H1 (cell line): ENCODE measurements around the gene GPS1. TPM values are rescaled to one million over a fixed set of nuclear protein-coding genes. Genes with fewer than 3 reads are reported as not detected.

ENCODE experiments used
- CTCF ChIA-PET: fragments of 300-600 bp; sonication (Branson Sonifier 250); formaldehyde crosslinking; loops from one replicate; lab custom pipeline; 2021; ENCODE audit not compliant: partially characterized antibody; lab: Charles Lee
- POLR2A ChIA-PET: fragments of 300-600 bp; sonication (Branson Sonifier 250); formaldehyde crosslinking; loops from one replicate; lab custom pipeline; 2021; ENCODE audit warnings: inconsistent platforms; ENCODE audit not compliant: partially characterized antibody; lab: Charles Lee
- DNase-seq, 2 experiments: peaks; one replicate each; pipeline versions ENCODE4 v3.0.0 to v3.0.0-alpha.2; 2010 to 2022; ENCODE audit warnings: low spot score in 2 of 2, low read depth in 1 of 2, mixed read lengths in 1 of 2
- FAIRE-seq: peaks from 2 replicates; lab custom pipeline; 2011; peaks lifted over from hg19 to GRCh38; lab: Jason Lieb, UNC
- H2AFZ ChIP-seq: 2 replicates; pipeline ENCODE4 v1.8.1; 2012; ENCODE audit warnings: low read length, inconsistent platforms
- H2AK5ac ChIP-seq: 2 replicates; pipeline ENCODE4 v1.6.1; 2013; ENCODE audit warnings: low read depth, low read length
- H2BK120ac ChIP-seq: replicated peaks from 2 replicates; pipeline ENCODE3; 2013; ENCODE audit warnings: low read depth, low read length, inconsistent platforms
- H2BK12ac ChIP-seq: 2 replicates; pipeline ENCODE4 v1.6.1; 2013; ENCODE audit warnings: low read depth, low read length
- H2BK15ac ChIP-seq: 2 replicates; pipeline ENCODE4 v1.6.1; 2013; ENCODE audit warnings: low read length
- H2BK20ac ChIP-seq: 2 replicates; pipeline ENCODE4 v1.6.1; 2013; ENCODE audit warnings: low read length
- H2BK5ac ChIP-seq: 2 replicates; pipeline ENCODE4 v1.6.1; 2013; ENCODE audit warnings: low read depth, low read length
- H3K14ac ChIP-seq: 2 replicates; pipeline ENCODE4 v1.6.1; 2013; ENCODE audit warnings: inconsistent platforms; ENCODE audit not compliant: insufficient read length
- H3K18ac ChIP-seq: 2 replicates; pipeline ENCODE4 v1.6.1; 2013; ENCODE audit warnings: low read length; ENCODE audit errors: extremely low read depth
- H3K23ac ChIP-seq: 2 replicates; pipeline ENCODE4 v1.6.1; 2013; ENCODE audit warnings: inconsistent platforms; ENCODE audit not compliant: insufficient read length
- H3K23me2 ChIP-seq: 2 replicates; pipeline ENCODE4 v1.6.1; 2013; ENCODE audit warnings: low read depth, low read length
- H3K27ac ChIP-seq: 2 replicates; pipeline ENCODE4 v1.6.1; 2011; ENCODE audit warnings: low read depth, low read length, inconsistent platforms
- H3K27me3 ChIP-seq, 4 experiments: replicated peaks in 1 of 4; 1 replicate in 1 of 4; 2 replicates in 3 of 4; pipeline versions ENCODE4 v1.6.1 to v1.8.1; 2011 to 2013; ENCODE audit warnings: low read length in 3 of 4, mild to moderate bottlenecking in 3 of 4, inconsistent platforms in 2 of 4, mixed read lengths in 2 of 4, moderate library complexity in 1 of 4; ENCODE audit not compliant: control insufficient read depth in 3 of 4, insufficient read depth in 3 of 4; ENCODE audit errors: extremely low read depth in 1 of 4
- H3K36me3 ChIP-seq, 4 experiments: 2 replicates each; pipeline versions ENCODE4 v1.6.1 to v1.8.1; 2011 to 2013; ENCODE audit warnings: mild to moderate bottlenecking in 4 of 4, low read length in 3 of 4, moderate library complexity in 2 of 4, control low read depth in 1 of 4, inconsistent platforms in 1 of 4; ENCODE audit not compliant: insufficient read depth in 4 of 4, control insufficient read depth in 2 of 4
- H3K4ac ChIP-seq: replicated peaks from 2 replicates; pipeline ENCODE3; 2013; ENCODE audit warnings: low read length, low read depth, mixed read lengths, inconsistent platforms; ENCODE audit not compliant: insufficient read length
- H3K4me1 ChIP-seq, 4 experiments: replicated peaks in 1 of 4; 1 replicate in 1 of 4; 2 replicates in 3 of 4; pipeline versions ENCODE4 v1.6.1 to v1.8.1; 2011 to 2013; ENCODE audit warnings: low read length in 3 of 4, inconsistent platforms in 2 of 4, mixed read lengths in 1 of 4; ENCODE audit not compliant: insufficient read depth in 4 of 4, control insufficient read depth in 3 of 4
- H3K4me2 ChIP-seq, 2 experiments: 2 replicates each; pipeline versions ENCODE4 v1.6.1 to v1.8.1; 2011 to 2013; ENCODE audit warnings: low read depth in 2 of 2, low read length in 2 of 2, control low read depth in 1 of 2, inconsistent platforms in 1 of 2, mild to moderate bottlenecking in 1 of 2; ENCODE audit not compliant: insufficient read depth in 1 of 2
- H3K4me3 ChIP-seq, 4 experiments: fragments of 200-600, 300-600 bp in 1 of 4; sonication (generic), shearing (Covaris generic), sonication (Bioruptor Twin) in 1 of 4; 2 replicates each; pipeline versions ENCODE4 v1.5.1 to v1.8.1; 2011 to 2016; ENCODE audit warnings: low read length in 4 of 4, low read depth in 3 of 4, control low read depth in 2 of 4, inconsistent platforms in 2 of 4, mild to moderate bottlenecking in 2 of 4, mixed read lengths in 1 of 4, moderate library complexity in 1 of 4; ENCODE audit not compliant: insufficient read depth in 2 of 4; ENCODE audit errors: extremely low read depth in 1 of 4
- H3K56ac ChIP-seq: replicated peaks from 2 replicates; pipeline ENCODE3; 2013; ENCODE audit warnings: low read depth, mild to moderate bottlenecking, mixed read lengths, low read length, inconsistent platforms; ENCODE audit not compliant: insufficient read length
- H3K79me1 ChIP-seq: 2 replicates; pipeline ENCODE4 v1.6.1; 2013; ENCODE audit warnings: low read depth, low read length, control low read depth
- H3K79me2 ChIP-seq, 2 experiments: 2 replicates each; pipeline versions ENCODE4 v1.6.1 to v1.8.1; 2012 to 2013; ENCODE audit warnings: low read length in 2 of 2, mild to moderate bottlenecking in 2 of 2, inconsistent platforms in 1 of 2; ENCODE audit not compliant: insufficient read depth in 2 of 2, control insufficient read depth in 1 of 2
- H3K9ac ChIP-seq, 4 experiments: replicated peaks in 1 of 4; 1 replicate in 1 of 4; 2 replicates in 3 of 4; pipeline versions ENCODE4 v1.6.1 to v1.8.1; 2011 to 2013; ENCODE audit warnings: low read depth in 3 of 4, low read length in 3 of 4, control low read depth in 2 of 4, mild to moderate bottlenecking in 2 of 4, moderate library complexity in 2 of 4, inconsistent platforms in 1 of 4; ENCODE audit errors: extremely low read depth in 1 of 4
- H3K9me3 ChIP-seq, 2 experiments: 2 replicates each; pipeline versions ENCODE4 v1.6.1 to v1.8.1; 2012 to 2013; ENCODE audit warnings: mild to moderate bottlenecking in 2 of 2, moderate library complexity in 2 of 2, control low read depth in 1 of 2, inconsistent platforms in 1 of 2, low read depth in 1 of 2, low read length in 1 of 2, mixed read lengths in 1 of 2; ENCODE audit not compliant: insufficient read depth in 2 of 2
- H4K20me1 ChIP-seq, 2 experiments: replicated peaks in 1 of 2; 2 replicates each; pipeline versions ENCODE3 to v1.8.1; 2011 to 2013; ENCODE audit warnings: inconsistent platforms in 2 of 2, low read length in 2 of 2, mild to moderate bottlenecking in 1 of 2; ENCODE audit not compliant: insufficient read depth in 2 of 2, control insufficient read depth in 1 of 2
- H4K5ac ChIP-seq: 2 replicates; pipeline ENCODE4 v1.6.1; 2013; ENCODE audit warnings: low read length, low read depth, mixed read lengths, inconsistent platforms; ENCODE audit not compliant: insufficient read length
- H4K8ac ChIP-seq: 2 replicates; pipeline ENCODE4 v1.8.0; 2013; ENCODE audit warnings: mild to moderate bottlenecking, moderate library complexity, low read length, inconsistent platforms; ENCODE audit not compliant: insufficient read depth; ENCODE audit errors: extremely low read depth
- H4K91ac ChIP-seq: replicated peaks from 2 replicates; pipeline ENCODE3; 2013; ENCODE audit warnings: low read length, mixed read lengths, inconsistent platforms; ENCODE audit not compliant: insufficient read length
- CBX8 ChIP-seq: fragments of 300-800, 300-1000 bp; sonication (generic); IDR thresholded peaks from 2 replicates; pipeline ENCODE4 v1.7.1; 2016; ENCODE audit warnings: low read depth, low read length, borderline replicate concordance
- EP300 ChIP-seq, 2 experiments: IDR thresholded peaks; 1 replicate in 1 of 2; 2 replicates in 1 of 2; pipeline ENCODE4 v1.6.1; 2011 to 2012; ENCODE audit warnings: low read depth in 2 of 2, low read length in 2 of 2, mild to moderate bottlenecking in 2 of 2, borderline replicate concordance in 1 of 2, inconsistent platforms in 1 of 2, moderate library complexity in 1 of 2
- EZH2 ChIP-seq: fragments of 200-600 bp; sonication (generic); IDR thresholded peaks from 2 replicates; pipeline ENCODE4 v1.7.1; 2012; ENCODE audit warnings: low read depth, mild to moderate bottlenecking, moderate library complexity, low read length, inconsistent platforms; ENCODE audit not compliant: severe bottlenecking
- KDM4A ChIP-seq: IDR thresholded peaks from one replicate; pipeline ENCODE4 v1.7.1; 2012; ENCODE audit warnings: low read depth, mild to moderate bottlenecking, moderate library complexity, low read length, inconsistent platforms; ENCODE audit not compliant: severe bottlenecking
- KDM5A ChIP-seq: fragments of 200-600 bp; IDR thresholded peaks from 2 replicates; pipeline ENCODE4 v1.7.1; 2012; ENCODE audit warnings: mild to moderate bottlenecking, low read length, inconsistent platforms, mixed read lengths
- NRF1 ChIP-seq: IDR thresholded peaks from 2 replicates; pipeline ENCODE4 v1.6.1; 2011; ENCODE audit warnings: mild to moderate bottlenecking, low read depth, low read length, improper control_type of control experiment
- PHF8 ChIP-seq: fragments of 200-600 bp; sonication (generic); conservative IDR thresholded peaks from 2 replicates; pipeline ENCODE4 v1.7.1; 2012; ENCODE audit warnings: low read depth, mild to moderate bottlenecking, inconsistent platforms, low read length, moderate library complexity
- RXRA ChIP-seq: IDR thresholded peaks from 2 replicates; pipeline ENCODE4 v1.6.1; 2011; ENCODE audit warnings: low read depth, mild to moderate bottlenecking, low read length, moderate library complexity; ENCODE audit not compliant: insufficient read depth
- TCF12 ChIP-seq: IDR thresholded peaks from 2 replicates; pipeline ENCODE4 v1.6.1; 2011; ENCODE audit warnings: low read depth, mild to moderate bottlenecking, low read length
- YY1 ChIP-seq: IDR thresholded peaks from 2 replicates; pipeline ENCODE4 v1.6.1; 2011; ENCODE audit warnings: low read depth, mild to moderate bottlenecking, low read length
- ZNF274 ChIP-seq: IDR thresholded peaks from 2 replicates; pipeline ENCODE4 v1.7.0; 2012; ENCODE audit warnings: low read length, borderline replicate concordance; ENCODE audit errors: extremely low read depth
- polyA plus RNA-seq, 7 experiments: library from polyadenylated mRNA; depleted of rRNA in 3 of 7; stranded (reverse) in 5 of 7; unstranded in 2 of 7; fragments of >200 nt in 5 of 7; fragments of 200-250 nt in 2 of 7; gene quantifications; 1 replicate in 5 of 7; 2 replicates in 1 of 7; 4 replicates in 1 of 7; pipeline versions ENCODE4 v1.2.1 to v1.2.3, GENCODE V29; 2011 to 2013; ENCODE audit warnings: missing spikeins in 2 of 7, mixed read lengths in 2 of 7
- total RNA-seq: library from RNA; stranded (reverse); fragmentation: NEBNext Ultra II Directional; extraction: Animal tissue kit (Norgen Biotek cat#: 25700); gene quantifications from 2 replicates; pipeline ENCODE4 v1.2.1, GENCODE V29; 2021
- TF ChIP-seq, protein P1 (sequence below), 3 experiments: IDR thresholded peaks; 1 replicate in 2 of 3; 2 replicates in 1 of 3; pipeline versions ENCODE4 v1.5.1 to v1.6.1; 2011; ENCODE audit warnings: low read length in 3 of 3, mild to moderate bottlenecking in 3 of 3, inconsistent platforms in 2 of 3, low read depth in 1 of 3, moderate library complexity in 1 of 3; ENCODE audit not compliant: insufficient read depth in 1 of 3; ENCODE audit errors: control extremely low read depth in 1 of 3

Gene GPS1
- total and polyA plus RNA-seq, 2 of the 8 experiments (the other 6 are each of a cell fraction or from before 2014, with no cell fraction given): 153 to 277 TPM

DNA sequence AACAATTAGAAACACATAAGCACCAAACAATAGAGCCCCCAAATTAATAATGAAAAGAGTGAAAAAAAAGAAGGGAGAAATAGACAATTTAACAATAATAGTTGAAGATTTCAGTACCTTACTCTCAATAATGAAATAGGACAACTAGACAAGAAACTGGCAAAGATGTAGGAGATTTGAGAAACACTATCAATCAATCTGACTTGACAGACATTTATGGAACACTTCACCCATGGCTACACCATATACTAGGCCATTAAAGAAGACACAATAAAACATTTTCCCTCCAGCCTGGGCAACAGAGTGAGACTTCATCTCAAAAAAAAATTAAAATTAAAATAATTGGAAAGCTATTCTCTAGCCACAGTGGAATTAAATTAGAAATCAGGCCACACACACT is 18.9 kb downstream of the GPS1 start:
- Histone ChIP-seq H4K5ac (no peak overlapping the region), H3K4ac (no peak overlapping the region), H3K14ac (no peak overlapping the region), H2AK5ac (no peak overlapping the region), H2BK5ac (no peak overlapping the region), H3K56ac (no peak overlapping the region), H4K8ac (no peak overlapping the region), H3K9ac (no peak overlapping the region), H2BK15ac (no peak overlapping the region), H4K20me1 (no peaks in the 10 kb centered on the region), H3K27me3 (no peaks in the 10 kb centered on the region; a peak in 1 of 7 replicates), H3K79me1 (no peaks in the 10 kb centered on the region), H3K23ac (no peak overlapping the region), H3K23me2 (no peaks in the 10 kb centered on the region), H3K79me2 (no peaks in the 10 kb centered on the region), H3K9me3 (no peaks in the 10 kb centered on the region), H2BK120ac (no peak overlapping the region), H3K18ac (no peak overlapping the region), H3K36me3 (no peaks in the 10 kb centered on the region), H3K4me2 (no peak overlapping the region), H3K27ac (no peak overlapping the region), H2AFZ (no peak overlapping the region), H3K4me3 (no peak overlapping the region), H2BK20ac (no peak overlapping the region), H2BK12ac (no peak overlapping the region), H3K4me1 (peaks cover 0 to 4% (median 1%) of the 10 kb centered on the region in 4 experiments; a peak in 2 of 7 replicates), H4K91ac (no peak overlapping the region)
- no peak for DNase-seq
- POLR2A ChIA-PET: interaction anchor here (16.2 kb wide), 1 partner anchor 15 kb away, joined by 161 read pairs; the partner anchor contains the start of genes GPS1 and RFNG
- CTCF ChIA-PET: interaction anchor here (1.2 to 2.2 kb wide), 3 partner anchors 37 to 83 kb away, joined by 3 to 8 read pairs (median 7); no protein-coding TSS in a partner anchor
- FAIRE-seq: no peak
- TF ChIP-seq ZNF274 (no peak), EZH2 (no peak), NRF1 (no peak), EP300 (IDR thresholded peaks at IDR 0.05; ENCODE audit: borderline replicate concordance in 1 of 2, low read depth in 2 of 2, low read length in 2 of 2) (no peak), RXRA (no peak), KDM4A (no peak), KDM5A (no peak), PHF8 (no peak), YY1 (no peak), TCF12 (no peak), CBX8 (no peak)
- TF ChIP-seq, protein P1, sequence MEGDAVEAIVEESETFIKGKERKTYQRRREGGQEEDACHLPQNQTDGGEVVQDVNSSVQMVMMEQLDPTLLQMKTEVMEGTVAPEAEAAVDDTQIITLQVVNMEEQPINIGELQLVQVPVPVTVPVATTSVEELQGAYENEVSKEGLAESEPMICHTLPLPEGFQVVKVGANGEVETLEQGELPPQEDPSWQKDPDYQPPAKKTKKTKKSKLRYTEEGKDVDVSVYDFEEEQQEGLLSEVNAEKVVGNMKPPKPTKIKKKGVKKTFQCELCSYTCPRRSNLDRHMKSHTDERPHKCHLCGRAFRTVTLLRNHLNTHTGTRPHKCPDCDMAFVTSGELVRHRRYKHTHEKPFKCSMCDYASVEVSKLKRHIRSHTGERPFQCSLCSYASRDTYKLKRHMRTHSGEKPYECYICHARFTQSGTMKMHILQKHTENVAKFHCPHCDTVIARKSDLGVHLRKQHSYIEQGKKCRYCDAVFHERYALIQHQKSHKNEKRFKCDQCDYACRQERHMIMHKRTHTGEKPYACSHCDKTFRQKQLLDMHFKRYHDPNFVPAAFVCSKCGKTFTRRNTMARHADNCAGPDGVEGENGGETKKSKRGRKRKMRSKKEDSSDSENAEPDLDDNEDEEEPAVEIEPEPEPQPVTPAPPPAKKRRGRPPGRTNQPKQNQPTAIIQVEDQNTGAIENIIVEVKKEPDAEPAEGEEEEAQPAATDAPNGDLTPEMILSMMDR (IDR thresholded peaks at IDR 0.05; ENCODE audit: control extremely low read depth in 1 of 3, insufficient read depth in 1 of 3, low read depth in 1 of 3, low read length in 3 of 3): no peak
